HuH-7 (cell line): ENCODE data around the gene GGA2.
"Not testable (repeated sequence)": the region's sequence is repeated elsewhere in the genome, so short reads cannot be mapped to it uniquely, and the experiment has no call there.

Experiments used
- DNase-seq: peaks from one replicate; pipeline ENCODE4 v3.0.0; 2011; ENCODE audit warnings: low spot score

GGA2 gene

GRCh38 chr16:23510164-23510914 lies at the start of gene GGA2:
GGA2 (minus strand) TSS chr16:23510494; CDS start chr16:23510411, 83 bp downstream.
- DNase-seq, result peak; percentile 80

GRCh38 chr16:23557779-23558702 lies 47.7 kb upstream of the GGA2 start:
- DNase-seq, result no peak

- peak; percentile 95 for DNase-seq
These were observed 46.8 kb upstream of the GGA2 start, which contains the start of the genes EARS2 and UBFD1 for GRCh38 chr16:23556881-23557778. EARS2 (minus strand) TSS chr16:23557350; CDS start chr16:23557343, 7 bp downstream. UBFD1 (plus strand) TSS chr16:23557727; CDS start chr16:23557743, 16 bp downstream.

- DNase-seq, result no peak
These were observed 44.2 kb upstream of the GGA2 start for GRCh38 chr16:23554536-23554935.

- DNase-seq, result no peak
These were observed 41.9 kb upstream of the GGA2 start for GRCh38 chr16:23552161-23552560.

- no peak for DNase-seq
These were observed 39.6 kb upstream of the GGA2 start for GRCh38 chr16:23549938-23550337.

GRCh38 chr16:23544436-23544835 lies 34.1 kb upstream of the GGA2 start:
- no peak for DNase-seq

- DNase-seq, result not testable (repeated sequence)
These were observed 30.5 kb upstream of the GGA2 start for GRCh38 chr16:23540817-23541178.

- DNase-seq, result peak; percentile 22
These were observed 29.9 kb upstream of the GGA2 start for GRCh38 chr16:23539984-23540816.

- DNase-seq, result no peak
These were observed 28.6 kb upstream of the GGA2 start for GRCh38 chr16:23538919-23539278.

GRCh38 chr16:23537390-23537789 lies 27.1 kb upstream of the GGA2 start:
- DNase-seq, result no peak

- no peak for DNase-seq
These were observed 25.6 kb upstream of the GGA2 start for GRCh38 chr16:23535901-23536300.

GRCh38 chr16:23534868-23535860 lies 24.9 kb upstream of the GGA2 start:
- DNase-seq, result no peak

- no peak for DNase-seq
These were observed 22.2 kb upstream of the GGA2 start for GRCh38 chr16:23532448-23532847.

- DNase-seq, result no peak
These were observed 19.8 kb upstream of the GGA2 start for GRCh38 chr16:23530062-23530461.

GRCh38 chr16:23528644-23529310 lies 18.5 kb upstream of the GGA2 start:
- DNase-seq, result no peak

- no peak for DNase-seq
These were observed 17.8 kb upstream of the GGA2 start for GRCh38 chr16:23527961-23528643.

GRCh38 chr16:23524886-23525285 lies 14.6 kb upstream of the GGA2 start:
- DNase-seq, result no peak
